22Rv1 (cell line): ENCODE results near the gene ALKBH7.

ENCODE experiments used
- H3K27ac ChIP-seq: fragments of 450-650 bp; 2 replicates; pipeline ENCODE4 v1.5.1; 2017
- CTCF ChIP-seq: fragments of 450-650 bp; IDR thresholded peaks from 2 replicates; pipeline ENCODE4 v1.5.1; 2017; ENCODE audit warnings: mild to moderate bottlenecking
- ZFX ChIP-seq: fragments of 450-650 bp; IDR thresholded peaks from 2 replicates; pipeline ENCODE4 v1.6.1; 2017; ENCODE audit warnings: antibody characterized with exemption, borderline replicate concordance

Gene ALKBH7

GRCh38 chr19:6415591-6416190 lies 43.1 kb downstream of the ALKBH7 start:
- no peak overlapping the region for H3K27ac ChIP-seq
- TF ChIP-seq CTCF (no peak), ZFX (no peak)

GRCh38 chr19:6416658-6417405 lies 44.2 kb downstream of the ALKBH7 start:
- TF ChIP-seq ZFX, result no peak
- TF ChIP-seq CTCF, result no peak
- no peak overlapping the region for H3K27ac ChIP-seq

- no peak for TF ChIP-seq ZFX
- peak; percentile 57 for TF ChIP-seq CTCF
- no peak overlapping the region for H3K27ac ChIP-seq
These were observed 45.3 kb downstream of the ALKBH7 start for GRCh38 chr19:6417713-6418561.

- H3K27ac ChIP-seq, result no peak overlapping the region
- TF ChIP-seq CTCF (no peak), ZFX (no peak)
These were observed 46.0 kb downstream of the ALKBH7 start for GRCh38 chr19:6418562-6418932.

- no peak for TF ChIP-seq ZFX
- no peak for TF ChIP-seq CTCF
- no peak overlapping the region for H3K27ac ChIP-seq
These were observed 48.8 kb downstream of the ALKBH7 start for GRCh38 chr19:6421075-6422014.

GRCh38 chr19:6423499-6424194 lies 51.1 kb downstream of the ALKBH7 start:
- TF ChIP-seq CTCF (no peak), ZFX (no peak)
- peak overlapping the region; percentile 85 for H3K27ac ChIP-seq
